ENCODE results near the gene XAF1.

XAF1 gene

GRCh38 chr17:6780886-6781285 is 25.0 kb downstream of the XAF1 start:
- Histone ChIP-seq H3K27ac (ENCODE audit: low read depth, low read length, severe bottlenecking) (no peak overlapping the region), H3K4me3 (ENCODE audit: extremely low read depth, insufficient read depth, low read length, poor library complexity, severe bottlenecking) (no peak overlapping the region), H3K9me3 (ENCODE audit: control insufficient read depth, low read length) (no peaks in the 10 kb centered on the region), H3K4me1 (ENCODE audit: control insufficient read depth, insufficient read depth, low read length, poor library complexity, severe bottlenecking) (no peaks in the 10 kb centered on the region), H3K36me3 (ENCODE audit: control insufficient read depth, insufficient read depth, low read length) (no peaks in the 10 kb centered on the region)
- 67 to 83% methylated on average over 3 of the region's 3 CpGs for WGBS, 2 experiments (ENCODE audit: insufficient coverage in 2 of 2)

- Histone ChIP-seq H3K36me3 (ENCODE audit: control insufficient read depth, insufficient read depth, low read length) (no peaks in the 10 kb centered on the region), H3K4me1 (ENCODE audit: control insufficient read depth, insufficient read depth, low read length, poor library complexity, severe bottlenecking) (no peaks in the 10 kb centered on the region), H3K27ac (ENCODE audit: low read depth, low read length, severe bottlenecking) (no peak overlapping the region), H3K4me3 (ENCODE audit: extremely low read depth, insufficient read depth, low read length, poor library complexity, severe bottlenecking) (no peak overlapping the region), H3K9me3 (ENCODE audit: control insufficient read depth, low read length) (no peaks in the 10 kb centered on the region)
- no CpG with 5 or more reads among the region's 4 CpGs for WGBS, 2 experiments (ENCODE audit: insufficient coverage in 2 of 2)
These were observed 26.4 kb downstream of the XAF1 start for GRCh38 chr17:6782244-6782643.

GRCh38 chr17:6786618-6787017 is 30.8 kb downstream of the XAF1 start:
- Histone ChIP-seq H3K27ac (ENCODE audit: low read depth, low read length, severe bottlenecking) (no peak overlapping the region), H3K4me1 (ENCODE audit: control insufficient read depth, insufficient read depth, low read length, poor library complexity, severe bottlenecking) (no peaks in the 10 kb centered on the region), H3K36me3 (ENCODE audit: control insufficient read depth, insufficient read depth, low read length) (no peaks in the 10 kb centered on the region), H3K4me3 (ENCODE audit: extremely low read depth, insufficient read depth, low read length, poor library complexity, severe bottlenecking) (no peak overlapping the region), H3K9me3 (ENCODE audit: control insufficient read depth, low read length) (no peaks in the 10 kb centered on the region)
- 83 to 89% methylated on average over 5 to 6 of the region's 8 CpGs for WGBS, 2 experiments (ENCODE audit: insufficient coverage in 2 of 2)

- Histone ChIP-seq H3K4me1 (ENCODE audit: control insufficient read depth, insufficient read depth, low read length, poor library complexity, severe bottlenecking) (no peaks in the 10 kb centered on the region), H3K9me3 (ENCODE audit: control insufficient read depth, low read length) (no peaks in the 10 kb centered on the region), H3K4me3 (ENCODE audit: extremely low read depth, insufficient read depth, low read length, poor library complexity, severe bottlenecking) (no peak overlapping the region), H3K36me3 (ENCODE audit: control insufficient read depth, insufficient read depth, low read length) (no peaks in the 10 kb centered on the region), H3K27ac (ENCODE audit: low read depth, low read length, severe bottlenecking) (no peak overlapping the region)
- 67 to 75% methylated on average over 8 to 10 of the region's 10 CpGs for WGBS, 2 experiments (ENCODE audit: insufficient coverage in 2 of 2)
These were observed 31.3 kb downstream of the XAF1 start for GRCh38 chr17:6787081-6787693.

- no peaks in the 10 kb centered on the region for H3K4me1 ChIP-seq (ENCODE audit: control insufficient read depth, insufficient read depth, low read length, poor library complexity, severe bottlenecking)
- no peak overlapping the region for H3K4me3 ChIP-seq (ENCODE audit: extremely low read depth, insufficient read depth, low read length, poor library complexity, severe bottlenecking)
- 80% methylated on average over 1 of the region's 4 CpGs; no CpG with 5 or more reads in 1 of the 2 experiments for WGBS, 2 experiments (ENCODE audit: insufficient coverage in 2 of 2)
- no peaks in the 10 kb centered on the region for H3K36me3 ChIP-seq (ENCODE audit: control insufficient read depth, insufficient read depth, low read length)
- no peaks in the 10 kb centered on the region for H3K9me3 ChIP-seq (ENCODE audit: control insufficient read depth, low read length)
- H3K27ac ChIP-seq (ENCODE audit: low read depth, low read length, severe bottlenecking) = no peak overlapping the region
These were observed 33.3 kb downstream of the XAF1 start for GRCh38 chr17:6789146-6789545.

- no peaks in the 10 kb centered on the region for H3K4me1 ChIP-seq (ENCODE audit: control insufficient read depth, insufficient read depth, low read length, poor library complexity, severe bottlenecking)
- H3K4me3 ChIP-seq (ENCODE audit: extremely low read depth, insufficient read depth, low read length, poor library complexity, severe bottlenecking) = no peak overlapping the region
- no peak overlapping the region for H3K27ac ChIP-seq (ENCODE audit: low read depth, low read length, severe bottlenecking)
- WGBS, 2 experiments (ENCODE audit: insufficient coverage in 2 of 2) = 74 to 88% methylated on average over 4 of the region's 5 CpGs
- H3K9me3 ChIP-seq (ENCODE audit: control insufficient read depth, low read length) = no peaks in the 10 kb centered on the region
- no peaks in the 10 kb centered on the region for H3K36me3 ChIP-seq (ENCODE audit: control insufficient read depth, insufficient read depth, low read length)
These were observed 38.1 kb downstream of the XAF1 start for GRCh38 chr17:6793748-6794493.

- no peak overlapping the region for H3K27ac ChIP-seq (ENCODE audit: low read depth, low read length, severe bottlenecking)
- 73 to 85% methylated on average over 4 to 7 of the region's 10 CpGs for WGBS, 2 experiments (ENCODE audit: insufficient coverage in 2 of 2)
These were observed 40.4 kb downstream of the XAF1 start for GRCh38 chr17:6796017-6796886.

GRCh38 chr17:6796887-6797490 is 41.1 kb downstream of the XAF1 start:
- H3K4me3 ChIP-seq (ENCODE audit: extremely low read depth, insufficient read depth, low read length, poor library complexity, severe bottlenecking) = no peak overlapping the region
- no CpG with 5 or more reads among the region's 2 CpGs for WGBS, 2 experiments (ENCODE audit: insufficient coverage in 2 of 2)
- H3K9me3 ChIP-seq (ENCODE audit: control insufficient read depth, low read length) = no peaks in the 10 kb centered on the region
- no peaks in the 10 kb centered on the region for H3K36me3 ChIP-seq (ENCODE audit: control insufficient read depth, insufficient read depth, low read length)
- no peaks in the 10 kb centered on the region for H3K4me1 ChIP-seq (ENCODE audit: control insufficient read depth, insufficient read depth, low read length, poor library complexity, severe bottlenecking)
- H3K27ac ChIP-seq (ENCODE audit: low read depth, low read length, severe bottlenecking) = no peak overlapping the region

More at GRCh38 chr17:6796017-6796886, 40.4 kb downstream of the XAF1 start:
- no peaks in the 10 kb centered on the region for H3K36me3 ChIP-seq (ENCODE audit: control insufficient read depth, insufficient read depth, low read length)
- H3K9me3 ChIP-seq (ENCODE audit: control insufficient read depth, low read length) = no peaks in the 10 kb centered on the region
- H3K4me3 ChIP-seq (ENCODE audit: extremely low read depth, insufficient read depth, low read length, poor library complexity, severe bottlenecking) = no peak overlapping the region
- H3K4me1 ChIP-seq (ENCODE audit: control insufficient read depth, insufficient read depth, low read length, poor library complexity, severe bottlenecking) = no peaks in the 10 kb centered on the region

- WGBS, 2 experiments (ENCODE audit: insufficient coverage in 2 of 2) = 89 to 91% methylated on average over 8 of the region's 8 CpGs
These were observed 42.0 kb downstream of the XAF1 start for GRCh38 chr17:6797718-6798351.

GRCh38 chr17:6799738-6800137 is 43.9 kb downstream of the XAF1 start:
- WGBS, 2 experiments (ENCODE audit: insufficient coverage in 2 of 2) = 74 to 76% methylated on average over 2 to 4 of the region's 6 CpGs
- Histone ChIP-seq H3K9me3 (ENCODE audit: control insufficient read depth, low read length) (no peaks in the 10 kb centered on the region), H3K4me3 (ENCODE audit: extremely low read depth, insufficient read depth, low read length, poor library complexity, severe bottlenecking) (no peak overlapping the region), H3K36me3 (ENCODE audit: control insufficient read depth, insufficient read depth, low read length) (no peaks in the 10 kb centered on the region), H3K27ac (ENCODE audit: low read depth, low read length, severe bottlenecking) (no peak overlapping the region), H3K4me1 (ENCODE audit: control insufficient read depth, insufficient read depth, low read length, poor library complexity, severe bottlenecking) (no peaks in the 10 kb centered on the region)

More at GRCh38 chr17:6797718-6798351, 42.0 kb downstream of the XAF1 start:
- no peak overlapping the region for H3K4me3 ChIP-seq (ENCODE audit: extremely low read depth, insufficient read depth, low read length, poor library complexity, severe bottlenecking)
- H3K27ac ChIP-seq (ENCODE audit: low read depth, low read length, severe bottlenecking) = no peak overlapping the region
- no peaks in the 10 kb centered on the region for H3K36me3 ChIP-seq (ENCODE audit: control insufficient read depth, insufficient read depth, low read length)
- H3K4me1 ChIP-seq (ENCODE audit: control insufficient read depth, insufficient read depth, low read length, poor library complexity, severe bottlenecking) = no peaks in the 10 kb centered on the region
- no peaks in the 10 kb centered on the region for H3K9me3 ChIP-seq (ENCODE audit: control insufficient read depth, low read length)
